Breast epithelium (tissue), 4 donors: Measurements from ENCODE around the gene TPX2. TPM values are rescaled to one million over a fixed set of nuclear protein-coding genes. Genes with fewer than 3 reads are reported as not detected.

Source experiments
- DNase-seq, 2 donors: peaks; one replicate each; pipeline ENCODE4 v3.0.0-alpha.2; 2019; ENCODE audit warnings: low spot score in 2 of 2
- H3K27ac ChIP-seq, 2 donors: fragments of 200-600 bp; sonication (generic) in 1 of 2; one replicate each; pipeline ENCODE4 v1.5.1; 2016 to 2019; ENCODE audit warnings: mild to moderate bottlenecking in 1 of 2
- H3K27me3 ChIP-seq, 2 donors: fragments of 200-600 bp; sonication (generic) in 1 of 2; one replicate each; pipeline versions ENCODE4 v1.5.1 to v1.6.0; 2017 to 2019; ENCODE audit warnings: control low read depth in 1 of 2, mild to moderate bottlenecking in 1 of 2
- H3K36me3 ChIP-seq: fragments of 200-600 bp; one replicate; pipeline ENCODE4 v1.5.1; 2019
- H3K4me1 ChIP-seq, 2 donors: fragments of 200-600 bp; sonication (generic); one replicate each; pipeline ENCODE4 v1.5.1; 2016 to 2019; ENCODE audit warnings: control low read depth in 1 of 2
- H3K4me3 ChIP-seq, 3 donors: fragments of 200-600 bp; sonication (generic); 1 replicate in 2 of 3; 2 replicates in 1 of 3; pipeline ENCODE4 v1.5.1; 2016 to 2019; ENCODE audit warnings: mild to moderate bottlenecking in 3 of 3, moderate library complexity in 2 of 3
- H3K9me3 ChIP-seq, 2 donors: fragments of 200-600 bp; sonication (generic) in 1 of 2; one replicate each; pipeline ENCODE4 v1.5.1; 2016 to 2019; ENCODE audit warnings: control low read depth in 1 of 2
- POLR2A ChIP-seq: fragments of 450-650 bp; IDR thresholded peaks from one replicate; pipeline ENCODE4 v1.6.1; 2016; ENCODE audit warnings: antibody characterized with exemption, mild to moderate bottlenecking, moderate library complexity
- POLR2AphosphoS5 ChIP-seq, 3 donors: sonication (generic); formaldehyde crosslinking; IDR thresholded peaks; one replicate each; pipeline ENCODE4 v1.6.1; 2017; ENCODE audit warnings: antibody characterized with exemption in 3 of 3
- intact Hi-C: fragments of 100-400 bp; cut with DNase I; formaldehyde crosslinking; loops from one replicate; pipeline ENCODE4 v1.15.1; 2023; ENCODE audit warnings: low total_unique reads
- total RNA-seq, 3 donors: library from RNA; depleted of rRNA; stranded (reverse); fragments of >200 nt; gene quantifications; one replicate each; pipeline ENCODE4 v1.1.0, GENCODE V29; 2016
- TF ChIP-seq, protein P1 (sequence below), 3 donors: fragments of 450-650 bp; IDR thresholded peaks; one replicate each; pipeline ENCODE4 v1.5.1; 2016 to 2017; ENCODE audit warnings: antibody characterized with exemption in 3 of 3, mild to moderate bottlenecking in 3 of 3, moderate library complexity in 3 of 3

TPX2 gene
- total RNA-seq, 3 donors from 2014 or later, result 0.33 to 3.8 (median 0.73) TPM

DNA sequence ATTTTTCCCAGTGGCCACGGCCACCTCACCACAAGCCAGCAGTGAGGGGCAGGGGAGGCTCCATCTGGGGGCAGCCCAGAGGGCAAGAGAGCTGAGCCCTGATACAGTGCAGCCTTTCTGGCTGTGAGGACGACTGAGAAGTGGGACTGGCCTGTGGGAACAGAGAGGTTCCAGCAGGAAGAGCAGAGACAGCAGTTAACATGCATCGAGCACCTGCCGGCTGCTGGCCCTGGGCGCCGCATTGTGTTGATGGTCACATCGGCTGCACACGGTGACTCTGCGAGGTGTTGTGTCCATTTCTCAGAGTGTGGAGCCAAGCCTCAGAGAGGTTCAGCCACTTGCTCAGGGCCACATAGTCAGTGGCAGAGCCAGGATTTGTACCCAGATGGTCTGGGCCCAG lies 96.5 kb downstream of the TPX2 start:
- Histone ChIP-seq H3K27ac (peak overlapping the region in 1 of 2 donors; percentile 38), H3K4me3 (no peak overlapping the region), H3K27me3 (no peaks in the 10 kb centered on the region), H3K36me3 (no peaks in the 10 kb centered on the region), H3K9me3 (no peaks in the 10 kb centered on the region), H3K4me1 (peaks cover 2 to 13% of the 10 kb centered on the region in 2 donors)
- TF ChIP-seq, protein P1, sequence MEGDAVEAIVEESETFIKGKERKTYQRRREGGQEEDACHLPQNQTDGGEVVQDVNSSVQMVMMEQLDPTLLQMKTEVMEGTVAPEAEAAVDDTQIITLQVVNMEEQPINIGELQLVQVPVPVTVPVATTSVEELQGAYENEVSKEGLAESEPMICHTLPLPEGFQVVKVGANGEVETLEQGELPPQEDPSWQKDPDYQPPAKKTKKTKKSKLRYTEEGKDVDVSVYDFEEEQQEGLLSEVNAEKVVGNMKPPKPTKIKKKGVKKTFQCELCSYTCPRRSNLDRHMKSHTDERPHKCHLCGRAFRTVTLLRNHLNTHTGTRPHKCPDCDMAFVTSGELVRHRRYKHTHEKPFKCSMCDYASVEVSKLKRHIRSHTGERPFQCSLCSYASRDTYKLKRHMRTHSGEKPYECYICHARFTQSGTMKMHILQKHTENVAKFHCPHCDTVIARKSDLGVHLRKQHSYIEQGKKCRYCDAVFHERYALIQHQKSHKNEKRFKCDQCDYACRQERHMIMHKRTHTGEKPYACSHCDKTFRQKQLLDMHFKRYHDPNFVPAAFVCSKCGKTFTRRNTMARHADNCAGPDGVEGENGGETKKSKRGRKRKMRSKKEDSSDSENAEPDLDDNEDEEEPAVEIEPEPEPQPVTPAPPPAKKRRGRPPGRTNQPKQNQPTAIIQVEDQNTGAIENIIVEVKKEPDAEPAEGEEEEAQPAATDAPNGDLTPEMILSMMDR (IDR thresholded peaks at IDR 0.05), result no peak
- TF ChIP-seq POLR2A (no peak), POLR2AphosphoS5 (IDR thresholded peaks at IDR 0.05) (no peak)
- no peak for DNase-seq
- intact Hi-C loops, result no loop called here

DNA sequence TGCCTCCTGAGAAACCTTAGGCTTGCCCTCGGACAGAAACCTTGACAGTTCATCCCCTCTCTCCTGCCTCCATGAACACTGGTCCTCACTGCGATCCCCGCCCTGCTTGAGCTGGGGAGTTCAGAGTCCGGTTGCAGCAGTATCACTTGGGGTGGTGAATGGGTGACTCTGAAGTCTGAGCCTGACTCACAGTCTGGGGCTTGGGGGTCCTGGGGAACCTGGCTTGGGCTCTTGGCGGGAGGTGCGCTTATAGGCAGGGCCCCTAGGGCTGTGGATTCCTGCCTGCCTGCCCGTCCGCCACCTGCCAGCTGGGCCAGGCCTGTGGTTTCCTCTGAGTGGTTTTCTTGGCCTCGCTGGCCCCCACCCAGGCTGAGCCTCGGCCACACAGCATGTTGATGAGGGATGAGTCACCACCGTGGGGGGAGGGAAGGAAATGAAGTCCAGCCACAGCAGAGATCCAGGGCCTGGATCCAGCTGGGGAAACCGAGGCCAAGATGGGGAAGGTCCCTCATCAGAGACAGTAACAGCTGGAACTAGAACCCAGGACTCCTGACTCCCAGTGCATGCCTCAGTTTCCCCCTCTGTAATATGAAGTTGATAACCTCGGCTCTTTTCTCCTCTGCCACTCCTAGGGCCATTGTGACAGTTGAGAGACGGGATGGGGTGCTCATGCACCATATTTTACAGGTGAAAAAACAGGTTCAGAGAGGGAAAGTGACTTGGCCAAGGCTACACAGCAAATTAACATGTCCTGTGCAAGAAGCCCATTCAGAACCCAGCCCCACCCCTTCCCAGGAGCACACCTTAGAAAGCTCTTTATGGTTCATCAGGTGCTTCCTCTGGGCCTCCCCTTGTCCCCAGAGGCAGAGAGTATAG lies 97.1 kb downstream of the TPX2 start:
- no peaks in the 10 kb centered on the region for H3K36me3 ChIP-seq
- intact Hi-C loops, result no loop called here
- H3K9me3 ChIP-seq, result no peaks in the 10 kb centered on the region
- H3K27ac ChIP-seq, result peak overlapping the region in 1 of 2 donors; percentile 38
- DNase-seq, result peak; percentile 67 to 75
- H3K27me3 ChIP-seq, result no peaks in the 10 kb centered on the region
- H3K4me1 ChIP-seq, result peaks cover 2 to 13% of the 10 kb centered on the region in 2 donors
- H3K4me3 ChIP-seq, result no peak overlapping the region
- no peak for TF ChIP-seq POLR2A
- TF ChIP-seq, protein P1 (IDR thresholded peaks at IDR 0.05), result no peak
- TF ChIP-seq POLR2AphosphoS5 (IDR thresholded peaks at IDR 0.05), result peak; percentile 13 to 52 (median 21)

DNA sequence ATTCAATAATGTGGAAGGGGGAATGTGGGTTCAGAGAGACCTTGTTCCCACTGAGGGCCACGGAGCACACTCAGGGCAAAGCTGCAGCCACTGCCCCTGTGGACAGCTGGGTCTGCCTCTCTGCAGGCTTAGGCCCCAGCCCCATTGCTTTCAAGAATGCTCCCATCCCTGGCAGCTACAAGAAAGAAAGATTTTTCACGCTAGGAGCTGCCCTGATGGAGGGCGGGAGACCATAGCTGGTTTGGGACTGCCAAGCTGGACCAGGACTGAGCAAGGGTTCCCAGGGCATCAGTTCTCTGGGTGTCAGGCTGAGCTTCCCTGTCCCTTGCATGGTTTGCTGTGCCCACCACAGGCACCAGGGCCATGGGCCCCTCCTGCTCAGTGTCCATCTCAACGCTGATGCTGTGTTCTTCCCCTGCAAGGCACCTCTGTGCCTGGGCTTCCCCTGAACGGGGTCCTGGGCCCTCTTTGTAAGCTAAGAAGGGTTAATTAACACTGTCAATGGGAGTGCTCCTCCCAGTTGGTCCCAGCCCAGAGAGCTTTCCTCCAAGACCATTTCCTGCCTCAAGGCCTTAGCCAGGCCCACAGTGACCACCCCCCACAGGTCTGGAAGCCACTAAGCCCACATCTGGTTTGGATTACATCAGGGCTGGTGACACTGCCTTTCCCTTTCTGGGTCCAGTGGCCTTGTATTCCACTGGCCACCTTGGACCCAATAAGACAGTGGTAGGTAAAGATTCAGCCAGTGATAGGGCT lies 97.9 kb downstream of the TPX2 start:
- Histone ChIP-seq H3K4me3 (no peak overlapping the region), H3K4me1 (peaks cover 2 to 13% of the 10 kb centered on the region in 2 donors), H3K27ac (peak overlapping the region in 1 of 2 donors; percentile 58)

DNA sequence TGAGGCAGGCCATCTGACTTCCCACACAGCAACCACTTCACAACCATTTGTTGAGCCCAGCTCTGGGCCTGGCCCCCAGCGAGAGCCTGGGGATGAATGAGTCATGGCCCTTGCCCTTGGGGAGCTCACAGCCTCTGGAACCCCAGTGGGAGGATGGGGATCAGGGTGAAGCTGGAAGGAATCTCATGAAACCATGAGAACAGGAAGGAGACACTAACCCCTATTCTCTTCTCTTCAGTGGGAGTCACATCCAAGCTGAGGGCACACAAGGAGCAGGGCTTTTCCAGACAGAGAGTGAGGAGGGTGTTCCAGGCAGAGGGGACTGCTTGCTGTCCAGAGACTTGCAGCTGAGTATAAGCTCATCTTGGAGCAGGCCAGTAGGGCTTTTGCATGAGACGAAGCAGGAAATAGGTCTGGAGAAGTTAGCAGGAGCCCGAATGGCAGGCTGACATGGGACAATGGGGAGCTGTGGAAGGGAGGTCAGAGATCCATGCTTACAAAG lies 98.9 kb downstream of the TPX2 start:
- TF ChIP-seq POLR2AphosphoS5 (IDR thresholded peaks at IDR 0.05) (no peak), POLR2A (no peak)
- no peak overlapping the region for H3K4me3 ChIP-seq
- intact Hi-C loops, result no loop called here
- H3K4me1 ChIP-seq, result peaks cover 2 to 13% of the 10 kb centered on the region in 2 donors
- no peaks in the 10 kb centered on the region for H3K36me3 ChIP-seq
- DNase-seq, result no peak
- H3K27me3 ChIP-seq, result no peaks in the 10 kb centered on the region
- no peaks in the 10 kb centered on the region for H3K9me3 ChIP-seq
- H3K27ac ChIP-seq, result peak overlapping the region in 1 of 2 donors; percentile 58

More for the DNA sequence above, 97.9 kb downstream of the TPX2 start:
- intact Hi-C loops, result no loop called here
- no peak for DNase-seq
- H3K9me3 ChIP-seq, result no peaks in the 10 kb centered on the region
- no peaks in the 10 kb centered on the region for H3K36me3 ChIP-seq
- TF ChIP-seq, protein P1 (IDR thresholded peaks at IDR 0.05), result no peak
- TF ChIP-seq POLR2A (no peak), POLR2AphosphoS5 (IDR thresholded peaks at IDR 0.05) (no peak)
- no peaks in the 10 kb centered on the region for H3K27me3 ChIP-seq

DNA sequence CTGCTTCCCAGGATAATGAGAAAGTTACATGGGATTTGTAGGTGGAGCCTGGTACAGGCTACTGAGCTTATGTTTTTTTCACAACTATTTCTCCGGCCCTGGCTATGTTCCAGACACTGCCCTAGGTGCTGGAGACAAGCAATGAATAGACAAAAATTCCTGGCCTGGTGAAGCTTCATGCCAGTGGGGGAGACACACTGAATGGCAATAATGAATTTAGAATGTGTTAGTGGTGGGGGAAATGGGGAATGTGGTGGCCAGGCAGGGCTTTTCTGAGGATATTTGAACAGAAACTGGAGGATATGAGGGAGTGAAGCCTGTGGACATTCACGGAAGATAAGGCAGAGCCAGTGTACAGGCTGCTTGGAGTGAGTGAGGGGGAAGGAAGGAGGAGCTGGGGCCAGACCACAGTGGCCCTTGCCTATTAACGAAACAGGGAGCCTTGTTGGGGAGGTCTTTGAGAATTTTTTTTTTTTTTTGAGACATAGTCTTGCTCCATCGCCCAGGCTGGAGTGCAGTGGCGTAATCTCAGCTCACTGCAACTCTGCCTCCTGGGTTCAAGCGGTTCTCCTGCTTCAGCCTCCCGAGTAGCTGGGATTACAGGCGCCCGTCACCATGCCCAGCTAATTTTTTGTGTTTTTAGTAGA lies 99.7 kb downstream of the TPX2 start:
- DNase-seq, result no peak
- no peak overlapping the region for H3K4me3 ChIP-seq
- H3K27ac ChIP-seq, result no peak overlapping the region
- H3K9me3 ChIP-seq, result no peaks in the 10 kb centered on the region
- H3K4me1 ChIP-seq, result peaks cover 2 to 13% of the 10 kb centered on the region in 2 donors
- no peak for TF ChIP-seq POLR2AphosphoS5 (IDR thresholded peaks at IDR 0.05)
- no peak for TF ChIP-seq POLR2A
- TF ChIP-seq, protein P1 (IDR thresholded peaks at IDR 0.05), result no peak
- H3K36me3 ChIP-seq, result no peaks in the 10 kb centered on the region
- intact Hi-C loops, result no loop called here
- no peaks in the 10 kb centered on the region for H3K27me3 ChIP-seq
